Choroid plexus epithelial cell (primary cell): ENCODE results near the gene INTS7.

ENCODE experiments used
- DNase-seq: peaks from one replicate; pipeline ENCODE4 v3.0.0-alpha.2; 2010; ENCODE audit warnings: low read depth
- H3K4me3 ChIP-seq: 2 replicates; pipeline ENCODE4 v1.5.1; 2011; ENCODE audit warnings: low read depth, mild to moderate bottlenecking, control low read depth, low read length, moderate library complexity
- TF ChIP-seq, protein P1 (sequence below): conservative IDR thresholded peaks from 2 replicates; pipeline ENCODE4 v1.5.1; 2011; ENCODE audit warnings: low read depth, mild to moderate bottlenecking, control low read depth, inconsistent platforms, low read length, moderate library complexity

Gene INTS7

DNA sequence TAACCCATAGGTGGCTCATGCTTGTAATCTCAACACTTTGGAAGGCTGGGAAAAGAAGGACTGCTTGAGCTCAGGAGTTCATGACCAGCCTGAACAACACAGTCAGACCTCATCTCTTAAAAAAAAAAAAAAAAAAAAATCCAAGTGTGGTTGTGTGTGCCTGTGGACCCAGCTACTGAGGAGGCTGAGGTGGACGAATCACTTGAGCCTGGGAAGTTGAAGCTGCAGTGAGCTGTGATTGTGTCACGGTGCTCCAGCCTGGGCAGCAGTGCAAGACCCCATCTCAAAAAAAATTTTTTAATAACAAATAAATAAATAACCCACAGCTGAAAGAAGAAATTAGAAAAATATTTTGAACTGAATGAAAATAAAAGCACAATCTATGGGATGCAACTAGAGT is 13.8 kb downstream of the INTS7 start:
- no peak overlapping the region for H3K4me3 ChIP-seq
- TF ChIP-seq, protein P1, sequence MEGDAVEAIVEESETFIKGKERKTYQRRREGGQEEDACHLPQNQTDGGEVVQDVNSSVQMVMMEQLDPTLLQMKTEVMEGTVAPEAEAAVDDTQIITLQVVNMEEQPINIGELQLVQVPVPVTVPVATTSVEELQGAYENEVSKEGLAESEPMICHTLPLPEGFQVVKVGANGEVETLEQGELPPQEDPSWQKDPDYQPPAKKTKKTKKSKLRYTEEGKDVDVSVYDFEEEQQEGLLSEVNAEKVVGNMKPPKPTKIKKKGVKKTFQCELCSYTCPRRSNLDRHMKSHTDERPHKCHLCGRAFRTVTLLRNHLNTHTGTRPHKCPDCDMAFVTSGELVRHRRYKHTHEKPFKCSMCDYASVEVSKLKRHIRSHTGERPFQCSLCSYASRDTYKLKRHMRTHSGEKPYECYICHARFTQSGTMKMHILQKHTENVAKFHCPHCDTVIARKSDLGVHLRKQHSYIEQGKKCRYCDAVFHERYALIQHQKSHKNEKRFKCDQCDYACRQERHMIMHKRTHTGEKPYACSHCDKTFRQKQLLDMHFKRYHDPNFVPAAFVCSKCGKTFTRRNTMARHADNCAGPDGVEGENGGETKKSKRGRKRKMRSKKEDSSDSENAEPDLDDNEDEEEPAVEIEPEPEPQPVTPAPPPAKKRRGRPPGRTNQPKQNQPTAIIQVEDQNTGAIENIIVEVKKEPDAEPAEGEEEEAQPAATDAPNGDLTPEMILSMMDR = no peak
- DNase-seq = no peak

DNA sequence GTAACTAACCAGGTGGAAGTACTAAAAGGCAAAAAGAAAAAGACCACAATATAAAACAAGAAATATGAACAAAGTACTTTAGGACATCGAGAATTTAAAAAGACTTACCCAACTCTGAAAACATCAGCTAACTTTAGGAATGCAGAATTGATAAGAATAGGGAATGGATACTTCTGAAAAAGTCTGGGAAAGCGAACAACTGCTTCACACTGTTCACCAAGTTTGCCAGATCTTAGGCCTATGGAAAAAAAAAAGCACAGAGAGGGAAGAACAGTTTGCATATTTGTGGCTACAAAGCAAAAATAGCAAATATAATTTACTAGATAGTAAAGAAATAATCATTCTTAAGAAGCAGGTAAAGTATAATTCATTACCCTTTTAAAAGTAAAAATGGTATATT is 14.4 kb downstream of the INTS7 start:
- TF ChIP-seq, protein P1 = no peak
- H3K4me3 ChIP-seq = no peak overlapping the region
- DNase-seq = no peak

DNA sequence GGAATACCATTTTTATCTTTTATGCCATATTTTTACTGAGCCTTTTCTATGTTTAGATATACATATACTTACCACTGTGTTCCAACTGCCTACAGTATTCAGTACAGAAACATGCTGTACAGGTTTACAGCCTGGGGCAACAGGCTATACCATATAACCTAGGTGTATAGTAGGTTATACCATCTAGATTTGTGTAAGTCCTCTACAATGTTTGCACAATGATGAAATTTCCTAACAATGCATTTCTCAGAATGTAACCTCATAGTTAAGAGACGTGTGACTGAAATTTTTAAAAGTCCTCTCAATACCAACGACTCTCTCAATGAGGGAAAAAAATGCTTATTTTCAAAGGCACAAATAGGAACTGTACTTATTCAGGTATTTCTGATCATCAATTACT is 21.7 kb downstream of the INTS7 start:
- H3K4me3 ChIP-seq = no peak overlapping the region
- TF ChIP-seq, protein P1 = no peak

DNA sequence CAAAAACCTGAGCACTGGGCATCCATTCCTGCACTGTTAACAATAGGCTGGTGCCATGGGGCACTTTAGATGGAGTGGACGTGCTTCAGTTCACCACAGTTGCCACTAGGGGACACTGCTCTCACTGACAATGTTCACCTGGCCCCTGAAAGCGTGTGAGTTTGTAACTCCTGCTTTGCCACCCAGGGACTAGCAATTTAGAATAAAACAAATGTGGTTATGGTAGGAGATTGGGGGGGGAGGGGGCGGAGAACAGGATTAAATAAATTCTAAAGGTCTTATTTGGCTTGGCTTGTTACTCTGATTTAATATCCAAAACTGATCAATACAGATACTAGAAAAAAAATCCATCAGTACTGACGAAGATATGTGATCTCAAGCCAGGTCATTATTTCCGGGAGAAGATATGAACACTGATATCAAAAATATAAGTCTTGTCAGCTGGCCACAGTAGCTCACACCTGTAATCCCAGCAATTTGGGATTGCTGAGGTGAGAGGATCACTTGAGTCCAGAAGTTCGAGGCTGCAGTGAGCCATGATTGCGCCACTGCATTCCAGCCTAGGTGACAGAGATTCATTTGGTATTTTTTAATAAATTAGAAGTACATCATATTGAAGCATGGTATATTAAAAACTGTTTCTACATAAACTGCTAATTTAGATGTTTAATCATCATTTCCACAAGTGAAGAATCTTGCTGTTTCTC is 23.2 kb downstream of the INTS7 start:
- peak; percentile 81 for DNase-seq
- no peak overlapping the region for H3K4me3 ChIP-seq
- TF ChIP-seq, protein P1 = peak; percentile 100

More for the DNA sequence above, 21.7 kb downstream of the INTS7 start:
- DNase-seq = no peak

DNA sequence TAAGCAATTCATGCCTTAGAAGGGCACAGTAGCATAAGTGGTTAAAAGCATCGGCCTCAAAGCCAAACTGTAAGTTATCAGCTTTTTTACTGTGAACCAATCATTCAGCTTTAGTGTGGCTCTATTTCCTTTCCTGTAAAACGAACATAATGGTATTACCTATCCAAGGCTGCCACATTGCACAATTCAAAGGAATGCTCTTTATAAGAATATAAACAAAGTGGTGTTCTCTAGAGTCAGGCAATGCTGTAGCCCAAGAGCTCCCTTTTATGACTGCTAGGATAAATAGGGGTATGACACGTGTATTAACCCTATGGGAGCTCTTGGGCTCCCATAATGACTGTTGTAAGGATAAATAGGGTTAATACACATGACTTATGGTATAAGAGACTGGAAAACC is 25.4 kb downstream of the INTS7 start:
- TF ChIP-seq, protein P1 = no peak
- DNase-seq = peak; percentile 76
- H3K4me3 ChIP-seq = no peak overlapping the region

DNA sequence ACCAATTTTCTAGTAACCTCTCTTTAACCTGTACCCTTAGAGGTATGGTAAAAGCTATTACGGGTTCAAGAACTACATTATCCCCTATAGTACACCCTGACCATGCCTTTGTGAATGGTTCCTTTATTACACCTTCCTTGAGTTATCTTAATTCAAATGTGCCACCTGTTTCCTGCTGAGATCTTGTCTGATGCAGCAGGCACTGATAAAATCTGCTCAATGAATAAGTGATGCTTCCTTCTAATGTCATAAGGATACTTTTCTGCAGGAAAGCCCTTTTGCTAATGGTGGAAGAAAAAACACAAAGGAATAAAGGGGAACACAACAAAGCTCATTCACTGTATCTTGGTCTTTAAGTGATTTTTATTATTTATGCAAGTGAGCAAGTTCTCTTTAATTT is 25.8 kb downstream of the INTS7 start:
- no peak overlapping the region for H3K4me3 ChIP-seq
- no peak for DNase-seq
- TF ChIP-seq, protein P1 = no peak

DNA sequence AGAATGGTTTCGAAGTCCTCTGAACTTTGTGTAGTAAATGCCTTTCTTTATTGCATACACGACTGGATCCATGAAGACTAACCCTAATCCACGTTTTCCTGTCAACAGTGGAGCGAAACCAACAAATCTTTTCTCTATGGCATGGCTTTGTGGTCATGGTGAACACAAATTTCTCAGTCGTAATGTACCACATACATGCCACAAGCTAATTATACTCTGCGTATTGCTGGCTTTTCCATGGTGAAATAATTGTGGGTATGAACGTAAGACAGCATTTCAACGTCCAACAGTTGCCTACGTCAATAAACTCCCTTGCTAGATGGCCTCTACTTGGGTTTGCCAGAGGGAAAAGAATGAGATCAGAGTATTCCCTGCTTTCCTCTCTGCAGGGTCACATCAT is 27.5 kb downstream of the INTS7 start:
- H3K4me3 ChIP-seq = no peak overlapping the region
- no peak for DNase-seq
- TF ChIP-seq, protein P1 = no peak
